ENCODE measurements around the gene CCDC88B. TPM values are rescaled to one million over a fixed set of nuclear protein-coding genes. Genes with fewer than 3 reads are reported as not detected.

Gene CCDC88B
- polyA plus RNA-seq, 4 donors: 2.7 to 4.6 (median 3.7) TPM

- DNase-seq (ENCODE audit: low read depth in 4 of 4, low spot score in 2 of 4): no peak
These were observed 18.0 kb downstream of the CCDC88B start for GRCh38 chr11:64357904-64358535.

- DNase-seq (ENCODE audit: low read depth in 4 of 4, low spot score in 2 of 4): no peak
These were observed 18.5 kb downstream of the CCDC88B start for GRCh38 chr11:64358536-64358906.

DNA sequence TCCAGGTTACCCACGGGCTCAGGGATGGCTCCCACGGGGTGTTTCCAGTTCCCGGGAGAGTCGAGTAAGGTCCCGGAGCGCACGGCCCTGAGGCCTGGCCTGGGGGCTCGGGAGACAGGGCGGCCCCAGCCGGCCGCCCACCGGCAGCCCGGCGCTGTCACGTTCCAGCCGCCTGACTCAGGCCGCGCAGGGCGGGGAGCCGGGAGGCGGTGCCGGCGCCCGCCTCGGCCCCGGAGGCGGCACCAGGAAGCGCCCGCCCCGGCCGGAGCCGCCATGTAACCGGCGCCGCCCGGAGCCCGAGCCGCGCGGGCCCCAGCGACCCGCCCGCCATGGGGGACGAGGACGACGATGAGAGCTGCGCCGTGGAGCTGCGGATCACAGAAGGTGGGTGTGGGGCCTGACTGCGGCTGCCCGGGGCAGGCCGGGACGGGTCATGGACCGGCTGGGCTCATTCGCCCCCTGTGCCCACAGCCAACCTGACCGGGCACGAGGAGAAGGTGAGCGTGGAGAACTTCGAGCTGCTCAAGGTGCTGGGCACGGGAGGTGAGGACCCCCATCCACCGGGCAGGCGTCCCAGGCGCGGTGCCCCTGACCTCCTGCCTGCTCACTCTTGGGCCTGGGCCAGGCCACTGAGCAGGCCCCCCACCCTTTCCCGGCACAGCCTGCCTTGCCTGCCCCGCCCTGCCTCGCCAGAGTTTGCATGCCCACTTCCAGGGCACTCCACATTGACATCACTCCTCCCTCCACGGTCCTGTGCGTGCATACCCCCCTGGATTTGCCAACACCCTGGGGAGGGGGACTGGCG is 19.1 kb downstream of the CCDC88B start, which contains the start of gene RPS6KA4:
Gene RPS6KA4 (plus strand): TSS at position 256 of the 805 bp plus-strand sequence. CDS start 74 bp downstream, at position 330.
- DNase-seq (ENCODE audit: low read depth in 4 of 4, low spot score in 2 of 4): peak in 1 of 4 donors; percentile 46

DNA sequence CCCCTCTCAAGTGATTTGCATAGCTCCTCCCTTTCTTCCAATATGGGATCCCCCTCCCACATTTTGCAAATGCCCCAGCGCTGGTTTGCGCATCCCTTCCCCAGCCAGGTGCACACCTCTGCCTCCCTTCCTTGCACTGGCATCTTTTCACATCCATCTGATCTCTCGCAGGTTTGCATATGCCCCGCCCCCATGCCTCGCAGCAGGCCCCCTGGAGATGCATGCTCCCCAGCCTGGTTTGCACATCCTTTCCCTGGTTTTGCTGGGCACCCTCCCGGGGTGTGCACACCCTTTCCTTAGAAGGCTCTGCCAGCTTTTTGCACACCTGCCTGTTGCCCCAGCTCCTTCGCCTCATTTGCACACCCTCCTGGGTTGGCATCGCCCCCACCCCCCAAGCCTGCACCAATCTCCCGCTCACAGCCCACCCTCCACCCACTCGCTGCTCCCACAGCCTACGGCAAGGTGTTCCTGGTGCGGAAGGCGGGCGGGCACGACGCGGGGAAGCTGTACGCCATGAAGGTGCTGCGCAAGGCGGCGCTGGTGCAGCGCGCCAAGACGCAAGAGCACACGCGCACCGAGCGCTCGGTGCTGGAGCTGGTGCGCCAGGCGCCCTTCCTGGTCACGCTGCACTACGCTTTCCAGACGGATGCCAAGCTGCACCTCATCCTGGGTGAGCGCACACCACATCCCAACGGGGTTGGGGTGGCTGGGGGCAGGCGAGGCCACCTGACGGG is 19.9 kb downstream of the CCDC88B start:
- DNase-seq (ENCODE audit: low read depth in 4 of 4, low spot score in 2 of 4): no peak

- no peak for DNase-seq (ENCODE audit: low read depth in 4 of 4, low spot score in 2 of 4)
These were observed 20.5 kb downstream of the CCDC88B start for GRCh38 chr11:64360448-64360921.

DNA sequence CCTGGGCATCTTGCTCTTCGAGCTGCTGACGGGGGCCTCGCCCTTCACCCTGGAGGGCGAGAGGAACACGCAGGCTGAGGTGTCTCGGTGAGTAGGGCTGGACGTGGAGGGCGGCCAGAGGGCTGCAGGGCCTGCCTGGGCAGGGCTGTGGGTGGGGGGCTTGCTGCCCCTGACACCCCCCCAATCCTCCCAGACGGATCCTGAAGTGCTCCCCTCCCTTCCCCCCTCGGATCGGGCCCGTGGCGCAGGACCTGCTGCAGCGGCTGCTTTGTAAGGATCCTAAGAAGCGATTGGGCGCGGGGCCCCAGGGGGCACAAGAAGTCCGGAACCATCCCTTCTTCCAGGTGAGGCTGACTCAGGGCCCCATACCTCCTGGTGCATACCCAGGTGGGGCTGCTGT is 21.7 kb downstream of the CCDC88B start:
- DNase-seq (ENCODE audit: low read depth in 4 of 4, low spot score in 2 of 4): no peak

DNA sequence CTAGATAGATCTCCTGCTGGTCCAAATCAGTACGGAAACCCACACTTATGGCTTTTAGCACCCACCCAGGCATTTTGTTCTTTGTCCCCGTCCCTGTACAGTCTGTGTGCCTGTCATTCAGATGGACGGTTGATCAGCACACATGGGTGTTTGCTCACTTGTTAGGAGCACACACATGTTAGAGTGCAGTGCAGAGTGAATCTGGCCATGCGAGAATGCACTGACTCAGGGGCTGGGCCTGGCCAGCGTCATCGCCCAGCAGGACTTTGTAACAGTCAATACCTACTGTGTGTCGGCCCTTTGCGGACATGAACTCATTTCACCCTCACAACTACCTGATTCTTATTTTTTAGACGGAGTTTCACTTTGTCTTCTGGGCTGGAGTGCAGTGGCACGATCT is 22.3 kb downstream of the CCDC88B start:
- DNase-seq (ENCODE audit: low read depth in 4 of 4, low spot score in 2 of 4): no peak

DNA sequence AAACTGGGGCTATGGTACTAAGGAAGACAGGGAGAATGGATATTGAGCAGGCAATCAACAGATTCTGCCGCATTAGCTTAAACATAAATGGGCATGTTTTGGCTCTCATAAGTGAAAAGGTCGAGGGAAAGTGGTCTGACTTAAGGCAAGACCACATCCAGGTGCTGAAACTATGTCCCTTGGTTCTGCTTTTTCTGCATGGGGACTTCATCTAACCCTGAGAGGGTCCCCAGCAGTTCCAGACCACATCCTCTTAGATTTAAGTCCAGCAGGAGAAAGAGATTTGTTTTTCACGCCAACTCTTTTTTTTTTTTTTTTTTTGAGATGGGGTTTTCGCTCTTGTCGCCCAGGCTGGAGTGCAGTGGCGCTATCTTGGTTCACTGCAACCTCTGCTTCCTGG is 24.4 kb downstream of the CCDC88B start:
- no peak for DNase-seq (ENCODE audit: low read depth in 4 of 4, low spot score in 2 of 4)

DNA sequence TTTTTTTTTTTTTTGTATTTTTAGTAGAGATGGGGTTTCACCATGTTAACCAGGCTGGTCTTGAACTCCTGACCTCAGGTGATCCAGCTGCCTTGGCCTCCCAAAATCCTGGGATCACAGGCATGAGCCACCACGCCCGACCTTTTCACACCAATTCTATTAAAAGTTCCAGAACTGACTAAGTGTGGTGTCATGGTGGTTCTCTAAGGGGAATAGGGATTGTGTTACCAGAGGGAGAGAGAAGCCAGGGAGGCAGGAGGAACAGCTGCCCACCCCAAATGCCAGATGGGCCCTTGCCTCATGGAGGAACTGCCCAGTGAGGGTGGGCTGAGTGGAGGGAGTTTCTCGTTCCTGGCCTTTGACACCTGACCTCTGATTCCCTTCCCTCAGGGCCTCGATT is 24.9 kb downstream of the CCDC88B start:
- no peak for DNase-seq (ENCODE audit: low read depth in 4 of 4, low spot score in 2 of 4)

DNA sequence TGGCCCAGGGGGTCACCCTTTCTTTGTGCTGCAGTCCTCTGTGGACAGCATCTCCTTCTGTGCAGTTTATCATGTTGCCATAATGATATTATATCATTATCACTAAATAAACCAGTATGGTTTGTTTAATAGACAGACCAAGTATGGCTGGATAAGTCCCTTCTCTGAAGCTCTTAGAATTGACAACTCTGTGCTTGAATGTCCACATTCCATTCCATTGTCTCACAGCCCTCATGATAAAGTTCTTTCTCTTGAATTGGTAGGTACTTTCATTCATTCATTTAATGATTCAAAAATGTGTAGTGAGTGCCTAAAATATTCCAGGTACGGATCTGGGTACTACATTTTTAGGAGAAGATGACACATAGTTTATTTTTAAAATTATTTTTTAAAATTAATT is 26.7 kb downstream of the CCDC88B start:
- DNase-seq (ENCODE audit: low read depth in 4 of 4, low spot score in 2 of 4): no peak

DNA sequence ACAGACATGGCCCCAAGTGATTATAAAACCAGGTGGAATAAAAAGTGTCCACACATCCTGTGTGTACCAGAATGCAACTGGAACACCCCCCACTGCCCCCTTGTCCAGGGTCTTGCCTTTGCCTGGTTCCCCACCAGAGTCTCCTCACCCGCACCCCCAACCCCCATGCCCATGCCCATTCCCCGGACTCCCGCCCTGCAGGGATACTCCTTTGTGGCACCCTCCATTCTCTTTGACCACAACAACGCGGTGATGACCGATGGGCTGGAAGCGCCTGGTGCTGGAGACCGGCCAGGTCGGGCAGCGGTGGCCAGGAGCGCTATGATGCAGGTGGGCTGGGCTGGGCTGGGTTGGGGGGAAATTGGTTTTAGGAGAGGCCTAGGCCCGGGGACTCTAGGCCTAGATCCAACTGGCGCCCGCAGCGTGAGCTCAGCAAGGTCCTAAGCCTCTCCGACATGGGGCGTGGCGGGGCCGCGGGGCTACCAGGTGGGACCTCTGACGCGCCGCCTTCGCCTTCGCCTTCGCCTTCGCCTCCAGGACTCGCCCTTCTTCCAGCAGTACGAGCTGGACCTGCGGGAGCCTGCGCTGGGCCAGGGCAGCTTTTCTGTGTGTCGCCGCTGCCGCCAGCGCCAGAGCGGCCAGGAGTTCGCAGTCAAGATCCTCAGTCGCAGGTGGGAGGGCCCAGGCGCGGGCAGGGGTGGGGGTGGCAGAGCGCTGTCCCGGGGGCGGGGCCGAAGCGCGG is 28.1 kb downstream of the CCDC88B start:
- no peak for DNase-seq (ENCODE audit: low read depth in 4 of 4, low spot score in 2 of 4)

- DNase-seq (ENCODE audit: low read depth in 4 of 4, low spot score in 2 of 4): no peak
These were observed 28.7 kb downstream of the CCDC88B start for GRCh38 chr11:64368673-64369074.

- no peak for DNase-seq (ENCODE audit: low read depth in 4 of 4, low spot score in 2 of 4)
These were observed 29.7 kb downstream of the CCDC88B start for GRCh38 chr11:64369440-64370421.

DNA sequence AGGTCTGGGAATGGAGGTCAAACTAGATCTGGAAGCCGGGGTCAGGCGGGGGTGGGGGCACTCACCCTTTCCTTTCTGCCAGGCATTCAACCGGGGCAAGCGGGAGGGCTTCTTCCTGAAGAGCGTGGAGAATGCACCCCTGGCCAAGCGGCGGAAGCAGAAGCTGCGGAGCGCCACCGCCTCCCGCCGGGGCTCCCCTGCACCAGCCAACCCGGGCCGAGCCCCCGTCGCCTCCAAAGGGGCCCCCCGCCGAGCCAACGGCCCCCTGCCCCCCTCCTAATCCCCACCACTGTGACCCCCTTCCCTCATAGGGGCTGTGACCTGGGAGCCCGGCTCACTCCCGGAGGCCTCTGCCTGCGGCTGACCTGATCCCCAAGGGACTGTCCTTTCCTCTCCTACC is 31.2 kb downstream of the CCDC88B start:
- no peak for DNase-seq (ENCODE audit: low read depth in 4 of 4, low spot score in 2 of 4)

- DNase-seq (ENCODE audit: low read depth in 4 of 4, low spot score in 2 of 4): no peak
These were observed 32.0 kb downstream of the CCDC88B start for GRCh38 chr11:64372021-64372420.

DNA sequence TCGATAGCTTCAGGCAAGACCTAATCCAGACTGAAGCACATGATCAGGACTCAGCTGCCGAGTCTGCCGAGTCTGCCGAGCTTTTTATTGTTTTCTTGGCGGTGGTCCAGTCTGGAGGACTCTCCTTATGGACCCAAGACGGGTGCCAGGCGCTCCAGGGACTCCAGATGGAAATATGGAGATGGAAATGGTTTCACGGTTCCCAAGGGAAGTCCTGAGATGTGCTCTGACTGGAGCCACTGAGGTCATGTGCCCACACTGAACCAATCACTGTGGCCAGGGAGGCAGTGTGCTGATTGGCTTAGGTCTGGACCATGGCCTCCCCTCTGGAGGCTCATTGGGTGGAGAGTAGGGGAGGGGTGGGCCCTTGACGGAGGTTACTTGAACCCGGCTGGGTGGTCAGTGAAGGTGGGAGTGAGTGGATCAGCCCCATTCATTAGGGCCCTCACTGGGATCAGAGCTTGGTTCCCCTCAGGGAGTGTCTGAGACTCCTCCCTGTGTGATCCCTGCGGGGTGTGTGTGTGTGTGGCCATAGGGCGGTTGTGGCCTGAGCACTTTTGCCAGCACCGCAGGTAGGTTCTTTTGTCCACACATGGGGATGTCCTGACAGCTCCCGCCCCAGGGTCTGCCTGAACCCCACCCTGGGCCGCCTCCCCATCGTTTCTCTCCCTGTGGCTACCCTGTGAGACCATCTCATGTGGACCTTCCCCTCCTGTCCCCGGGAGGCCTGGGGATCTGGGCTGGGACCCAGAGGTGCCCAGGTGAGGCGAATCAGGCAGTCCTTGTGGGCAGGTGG is 33.0 kb downstream of the CCDC88B start:
- DNase-seq (ENCODE audit: low read depth in 4 of 4, low spot score in 2 of 4): no peak

DNA sequence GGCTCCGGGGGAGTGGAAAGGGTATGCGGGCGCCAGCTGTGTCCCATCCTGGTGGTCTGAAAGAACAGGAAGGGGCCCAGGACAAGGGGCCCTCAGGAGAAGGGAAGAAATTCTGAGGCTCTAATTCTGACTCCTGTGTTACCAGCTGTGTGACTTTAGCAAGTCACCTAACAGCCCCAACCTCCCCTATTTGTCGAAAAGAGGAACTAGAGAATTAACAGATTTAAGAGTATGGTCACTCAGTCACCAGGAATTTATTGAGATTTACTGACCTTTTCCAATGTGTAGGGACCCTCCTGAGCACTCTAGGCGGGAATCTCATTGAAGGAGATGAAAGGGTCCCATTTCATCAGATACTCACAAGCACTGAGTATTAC is 33.6 kb downstream of the CCDC88B start:
- DNase-seq (ENCODE audit: low read depth in 4 of 4, low spot score in 2 of 4): no peak

GRCh38 chr11:64376071-64376470 is 36.1 kb downstream of the CCDC88B start:
- DNase-seq (ENCODE audit: low read depth in 4 of 4, low spot score in 2 of 4): no peak
